GM06990 (cell line): Measurements from ENCODE around the gene OR5V1.
"Not testable (repeated sequence)": the region's sequence is repeated elsewhere in the genome, so short reads cannot be mapped to it uniquely, and the experiment has no call there.

Source experiments
- DNase-seq: peaks from one replicate; pipeline ENCODE4 v3.0.0-alpha.2; 2011; ENCODE audit not compliant: insufficient read length; ENCODE audit errors: extremely low read depth
- H3K27me3 ChIP-seq: replicated peaks from 2 replicates; pipeline ENCODE4 v1.6.0; 2011; ENCODE audit warnings: low read length; ENCODE audit not compliant: control insufficient read depth, insufficient read depth
- H3K36me3 ChIP-seq: 2 replicates; pipeline ENCODE4 v1.5.1; 2011; ENCODE audit warnings: low read length; ENCODE audit not compliant: control insufficient read depth, insufficient read depth
- H3K4me3 ChIP-seq: replicated peaks from 2 replicates; pipeline ENCODE4 v1.5.1; 2011; ENCODE audit warnings: low read depth, mild to moderate bottlenecking, control low read depth, low read length
- TF ChIP-seq, protein P1 (sequence below): IDR thresholded peaks from 2 replicates; pipeline ENCODE4 v1.5.1; 2011; ENCODE audit warnings: low read length, control low read depth, mild to moderate bottlenecking, inconsistent platforms; ENCODE audit not compliant: insufficient read depth, poor library complexity, severe bottlenecking

Gene OR5V1

DNA sequence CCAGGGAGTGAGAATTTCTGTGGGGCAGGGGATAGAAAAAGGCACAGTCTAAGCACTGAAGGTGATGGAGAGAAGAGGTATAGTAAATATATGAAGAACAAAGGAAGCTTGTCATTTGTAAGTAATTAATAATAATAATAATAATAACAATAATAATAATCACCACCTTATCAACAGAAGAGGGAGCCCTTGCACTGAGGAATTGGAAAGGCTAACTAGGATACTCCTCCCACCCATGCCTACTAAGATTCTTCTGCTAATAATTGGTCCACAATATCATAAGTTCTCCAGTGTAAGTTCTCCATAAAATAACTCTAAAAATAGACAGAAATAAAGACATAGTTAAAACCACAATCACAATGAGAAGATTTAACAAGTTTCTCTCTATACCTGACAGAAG is 7.3 kb upstream of the OR5V1 start:
- Histone ChIP-seq H3K4me3 (no peak overlapping the region), H3K36me3 (no peaks in the 10 kb centered on the region), H3K27me3 (no peaks in the 10 kb centered on the region)
- TF ChIP-seq, protein P1, sequence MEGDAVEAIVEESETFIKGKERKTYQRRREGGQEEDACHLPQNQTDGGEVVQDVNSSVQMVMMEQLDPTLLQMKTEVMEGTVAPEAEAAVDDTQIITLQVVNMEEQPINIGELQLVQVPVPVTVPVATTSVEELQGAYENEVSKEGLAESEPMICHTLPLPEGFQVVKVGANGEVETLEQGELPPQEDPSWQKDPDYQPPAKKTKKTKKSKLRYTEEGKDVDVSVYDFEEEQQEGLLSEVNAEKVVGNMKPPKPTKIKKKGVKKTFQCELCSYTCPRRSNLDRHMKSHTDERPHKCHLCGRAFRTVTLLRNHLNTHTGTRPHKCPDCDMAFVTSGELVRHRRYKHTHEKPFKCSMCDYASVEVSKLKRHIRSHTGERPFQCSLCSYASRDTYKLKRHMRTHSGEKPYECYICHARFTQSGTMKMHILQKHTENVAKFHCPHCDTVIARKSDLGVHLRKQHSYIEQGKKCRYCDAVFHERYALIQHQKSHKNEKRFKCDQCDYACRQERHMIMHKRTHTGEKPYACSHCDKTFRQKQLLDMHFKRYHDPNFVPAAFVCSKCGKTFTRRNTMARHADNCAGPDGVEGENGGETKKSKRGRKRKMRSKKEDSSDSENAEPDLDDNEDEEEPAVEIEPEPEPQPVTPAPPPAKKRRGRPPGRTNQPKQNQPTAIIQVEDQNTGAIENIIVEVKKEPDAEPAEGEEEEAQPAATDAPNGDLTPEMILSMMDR = peak; percentile 17
- DNase-seq = no peak

DNA sequence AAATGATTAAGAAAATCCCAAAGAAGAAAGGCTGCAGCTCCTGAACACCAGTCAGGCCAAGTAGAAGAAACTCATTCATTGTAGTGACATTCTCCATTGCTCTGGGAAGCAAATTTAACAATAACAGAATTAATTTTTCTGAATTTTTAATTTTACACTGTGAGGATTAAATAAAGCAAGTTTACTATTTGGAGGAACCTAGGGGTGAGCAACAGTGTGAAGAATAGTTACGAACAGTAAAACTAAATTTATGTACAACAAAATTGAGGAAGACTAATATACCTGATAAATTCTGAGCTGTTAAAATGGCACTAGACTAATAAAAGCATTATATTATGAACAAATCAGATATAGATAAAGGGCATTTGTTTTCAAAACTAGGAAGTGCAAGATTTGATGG is 6.5 kb upstream of the OR5V1 start, which contains the start of gene OR12D3:
OR12D3 (minus strand) TSS at position 101 of the 400 bp plus-strand sequence; CDS start at position 97, 4 bp downstream.
- no peak for DNase-seq
- H3K27me3 ChIP-seq = no peaks in the 10 kb centered on the region
- H3K36me3 ChIP-seq = no peaks in the 10 kb centered on the region
- TF ChIP-seq, protein P1 = no peak
- no peak within 1 kb of the TSS for H3K4me3 ChIP-seq

DNA sequence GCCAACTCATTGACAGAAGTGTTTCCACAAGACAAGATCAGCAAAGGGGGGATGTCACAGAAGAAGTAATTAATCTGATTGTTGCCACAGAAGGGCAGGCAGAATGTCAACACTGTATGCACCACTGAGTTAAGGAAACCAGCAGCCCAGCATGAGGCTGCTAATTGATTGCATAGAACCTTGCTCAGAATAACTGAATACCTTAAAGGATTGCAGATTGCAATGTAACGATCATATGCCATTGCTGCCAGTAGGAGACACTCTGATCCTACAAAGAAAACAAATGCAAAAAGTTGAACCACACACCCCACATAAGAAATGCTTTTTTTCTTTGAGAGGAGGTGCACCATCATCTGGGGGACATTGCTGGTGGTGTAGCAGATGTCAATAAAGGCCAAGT is 13.1 kb downstream of the OR5V1 start:
- Histone ChIP-seq H3K4me3 (no peak overlapping the region), H3K36me3 (no peaks in the 10 kb centered on the region), H3K27me3 (no peaks in the 10 kb centered on the region)
- TF ChIP-seq, protein P1 = peak; percentile 18
- no peak for DNase-seq

DNA sequence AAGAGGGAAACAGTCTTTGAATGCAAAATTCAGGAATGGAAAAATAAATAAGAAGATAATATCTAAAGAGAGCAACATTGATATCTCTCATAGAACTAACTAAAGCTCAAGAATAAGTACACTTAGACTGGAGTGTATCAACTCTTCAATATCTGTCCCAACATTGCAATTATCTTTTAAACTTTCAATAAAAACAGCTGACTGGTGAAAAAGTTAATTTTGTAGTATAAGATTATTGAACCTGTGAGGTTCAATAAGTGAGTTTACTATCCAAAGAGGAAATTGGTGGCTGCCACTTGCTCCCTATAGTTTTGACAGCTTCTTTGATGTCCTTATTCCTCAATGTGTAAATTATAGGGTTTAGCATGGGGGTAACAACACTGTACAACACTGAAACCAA is 13.7 kb downstream of the OR5V1 start:
- no peaks in the 10 kb centered on the region for H3K27me3 ChIP-seq
- no peaks in the 10 kb centered on the region for H3K36me3 ChIP-seq
- TF ChIP-seq, protein P1 = no peak
- no peak for DNase-seq
- H3K4me3 ChIP-seq = no peak overlapping the region

DNA sequence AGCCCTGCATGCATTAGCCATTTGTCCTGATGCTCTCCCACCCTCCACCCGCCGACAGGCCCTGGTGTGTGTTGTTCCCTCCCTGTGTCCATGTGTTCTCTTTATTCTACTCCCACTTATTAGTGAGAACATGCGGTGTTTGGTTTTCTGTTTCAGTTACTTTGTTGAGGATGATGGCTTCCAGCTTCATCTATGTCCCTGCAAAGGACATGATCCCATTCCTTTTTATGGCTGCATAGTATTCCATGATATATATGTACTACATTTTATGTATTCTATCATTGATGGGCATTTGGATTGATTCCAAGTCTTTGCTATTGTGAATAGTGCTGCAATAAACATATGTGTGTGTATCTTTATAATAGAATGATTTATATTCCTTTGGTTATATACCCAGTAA is 19.3 kb downstream of the OR5V1 start:
- DNase-seq, H3K27me3 ChIP-seq, H3K36me3 ChIP-seq, H3K4me3 ChIP-seq: not testable (repeated sequence)

DNA sequence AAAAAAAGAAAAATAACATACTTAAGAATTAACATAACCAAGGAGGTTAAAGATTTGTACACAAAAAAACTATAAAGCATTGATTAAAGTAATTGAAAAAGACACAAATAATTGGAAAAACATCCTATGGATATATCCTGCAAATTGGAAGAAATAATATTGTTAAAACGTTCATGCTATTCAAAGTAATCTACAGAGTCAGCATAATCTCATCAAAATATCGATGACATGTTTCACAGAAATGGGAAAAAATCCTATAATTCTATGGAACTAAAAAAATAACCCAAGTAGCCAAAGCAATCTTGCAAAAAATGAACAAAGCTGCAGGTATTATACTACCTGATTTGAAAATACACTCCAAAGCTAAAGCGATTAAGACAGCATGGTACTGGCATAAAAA is 23.3 kb downstream of the OR5V1 start:
- TF ChIP-seq, protein P1 = no peak
- Histone ChIP-seq H3K27me3 (no peaks in the 10 kb centered on the region; the same call in 1 of the 2 replicates), H3K36me3 (no peaks in the 10 kb centered on the region), H3K4me3 (no peak overlapping the region)
- DNase-seq = no peak
